SW 1271 (cell line): Measurements from ENCODE around the gene PNMA8A.

ENCODE experiments used
- DNase-seq, 2 experiments: peaks; one replicate each; lab custom pipeline; 2025; lab: John Stamatoyannopoulos, UW

PNMA8A gene

GRCh38 chr19:46492841-46493235 is 21.5 kb upstream of the PNMA8A start:
- DNase-seq: no peak

- DNase-seq: no peak
Observed at GRCh38 chr19:46491975-46492682, 20.8 kb upstream of the PNMA8A start.

GRCh38 chr19:46490774-46491173 is 19.4 kb upstream of the PNMA8A start:
- DNase-seq: no peak

GRCh38 chr19:46489445-46490272 is 18.3 kb upstream of the PNMA8A start:
- DNase-seq: no peak

- no peak for DNase-seq
Observed at GRCh38 chr19:46488551-46488950, 17.2 kb upstream of the PNMA8A start.

GRCh38 chr19:46487802-46488445 is 16.6 kb upstream of the PNMA8A start:
- peak; percentile 15 to 25 for DNase-seq

- DNase-seq: no peak
Observed at GRCh38 chr19:46487178-46487801, 15.9 kb upstream of the PNMA8A start.

- no peak for DNase-seq
Observed at GRCh38 chr19:46486358-46486757, 15.0 kb upstream of the PNMA8A start.

GRCh38 chr19:46484656-46485055 is 13.3 kb upstream of the PNMA8A start:
- DNase-seq: no peak

GRCh38 chr19:46482631-46483030 is 11.3 kb upstream of the PNMA8A start:
- no peak for DNase-seq

GRCh38 chr19:46481947-46482346 is 10.6 kb upstream of the PNMA8A start:
- no peak for DNase-seq

GRCh38 chr19:46481223-46481848 is 10.0 kb upstream of the PNMA8A start:
- no peak for DNase-seq

GRCh38 chr19:46480415-46480814 is 9.1 kb upstream of the PNMA8A start:
- no peak for DNase-seq

GRCh38 chr19:46478356-46478986 is 7.1 kb upstream of the PNMA8A start:
- DNase-seq: peak in 1 of 2 experiments; percentile 5

- DNase-seq: no peak
Observed at GRCh38 chr19:46475986-46476385, 4.6 kb upstream of the PNMA8A start.

- no peak for DNase-seq
Observed at GRCh38 chr19:46474211-46474610, 2.8 kb upstream of the PNMA8A start.

GRCh38 chr19:46472592-46472991 is 1.2 kb upstream of the PNMA8A start:
- DNase-seq: no peak

GRCh38 chr19:46471811-46472543 is 614 bp upstream of the PNMA8A start:
- DNase-seq: no peak

- DNase-seq: no peak
Observed at GRCh38 chr19:46470376-46470775, 987 bp downstream of the PNMA8A start.

- DNase-seq: no peak
Observed at GRCh38 chr19:46469541-46470185, 1.7 kb downstream of the PNMA8A start.
